NT2/D1 (cell line): ENCODE measurements around the gene RTF1.

Source experiments
- DNase-seq: peaks from one replicate; pipeline ENCODE4 v3.0.0-alpha.2; 2011; ENCODE audit warnings: low read depth, low spot score
- H3K27me3 ChIP-seq: 2 replicates; pipeline ENCODE4 v1.6.0; 2011; ENCODE audit warnings: mild to moderate bottlenecking; ENCODE audit not compliant: insufficient read length, insufficient read depth
- H3K36me3 ChIP-seq: 2 replicates; pipeline ENCODE4 v1.6.1; 2011; ENCODE audit warnings: mild to moderate bottlenecking, low read length, mixed read lengths; ENCODE audit not compliant: insufficient read depth, insufficient read length
- H3K4me1 ChIP-seq: 2 replicates; pipeline ENCODE4 v1.5.1; 2011; ENCODE audit not compliant: insufficient read depth, insufficient read length
- H3K4me3 ChIP-seq: 2 replicates; pipeline ENCODE4 v1.5.1; 2011; ENCODE audit warnings: low read depth; ENCODE audit not compliant: insufficient read length
- H3K9ac ChIP-seq: 2 replicates; pipeline ENCODE4 v1.6.0; 2011; ENCODE audit warnings: low read depth; ENCODE audit not compliant: insufficient read length
- H3K9me3 ChIP-seq: 2 replicates; pipeline ENCODE4 v1.5.1; 2011; ENCODE audit warnings: mild to moderate bottlenecking, low read length; ENCODE audit not compliant: insufficient read depth
- SUZ12 ChIP-seq: IDR thresholded peaks from 2 replicates; pipeline ENCODE4 v1.6.1; 2011; ENCODE audit not compliant: insufficient read length, insufficient read depth; ENCODE audit errors: extremely low read depth
- YY1 ChIP-seq: IDR thresholded peaks from 2 replicates; pipeline ENCODE4 v1.6.1; 2011; ENCODE audit not compliant: insufficient read length, insufficient read depth
- ZNF274 ChIP-seq: IDR thresholded peaks from 2 replicates; pipeline ENCODE4 v1.6.1; 2011; ENCODE audit warnings: mild to moderate bottlenecking, low read depth, low read length

RTF1 gene

GRCh38 chr15:41396111-41396510 lies 20.8 kb upstream of the RTF1 start:
- Histone ChIP-seq H3K4me1 (no peaks in the 10 kb centered on the region), H3K9ac (no peak overlapping the region), H3K9me3 (no peaks in the 10 kb centered on the region), H3K4me3 (no peak overlapping the region), H3K27me3 (no peaks in the 10 kb centered on the region), H3K36me3 (peaks cover 26% of the 10 kb centered on the region)
- no peak for TF ChIP-seq SUZ12
- no peak for TF ChIP-seq ZNF274
- DNase-seq: no peak

DNA sequence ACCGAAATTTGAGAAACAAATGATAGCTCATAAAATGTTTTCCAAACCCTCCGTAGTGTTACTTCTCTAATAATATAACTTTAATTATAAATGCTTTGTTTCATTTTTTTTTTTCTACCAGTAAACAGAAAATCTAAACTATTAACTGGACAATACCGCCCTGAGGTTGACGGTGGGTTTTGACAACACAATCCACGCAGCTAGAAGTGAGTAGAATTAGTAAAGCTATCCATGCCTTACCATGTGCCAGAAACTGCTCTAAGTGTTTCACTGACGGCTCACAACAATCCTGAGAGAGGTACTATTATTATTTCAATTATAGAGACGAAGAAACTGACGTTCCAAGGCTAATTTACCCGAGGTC lies 15.0 kb upstream of the RTF1 start:
- H3K9me3 ChIP-seq: no peaks in the 10 kb centered on the region
- H3K36me3 ChIP-seq: peaks cover 1% of the 10 kb centered on the region
- peak overlapping the region; percentile 78 for H3K4me3 ChIP-seq
- TF ChIP-seq SUZ12 (no peak), YY1 (no peak), ZNF274 (no peak)
- peak overlapping the region; percentile 81 for H3K9ac ChIP-seq
- H3K27me3 ChIP-seq: no peaks in the 10 kb centered on the region
- no peaks in the 10 kb centered on the region for H3K4me1 ChIP-seq
- no peak for DNase-seq

- TF ChIP-seq YY1: no peak
- no peak for TF ChIP-seq ZNF274
- no peak for TF ChIP-seq SUZ12
- DNase-seq: no peak
- Histone ChIP-seq H3K9me3 (no peaks in the 10 kb centered on the region), H3K36me3 (no peaks in the 10 kb centered on the region), H3K4me3 (no peak overlapping the region), H3K27me3 (no peaks in the 10 kb centered on the region), H3K9ac (no peak overlapping the region), H3K4me1 (no peaks in the 10 kb centered on the region)
Observed at GRCh38 chr15:41407341-41407740, 9.6 kb upstream of the RTF1 start.

- no peak for DNase-seq
- TF ChIP-seq SUZ12: no peak
- TF ChIP-seq ZNF274: no peak
- TF ChIP-seq YY1: no peak
Observed at GRCh38 chr15:41408234-41408641, 8.7 kb upstream of the RTF1 start.

GRCh38 chr15:41411031-41411430 lies 5.9 kb upstream of the RTF1 start:
- H3K27me3 ChIP-seq: no peaks in the 10 kb centered on the region
- H3K9me3 ChIP-seq: no peaks in the 10 kb centered on the region
- no peak for DNase-seq
- no peak overlapping the region for H3K9ac ChIP-seq
- no peaks in the 10 kb centered on the region for H3K4me1 ChIP-seq
- H3K4me3 ChIP-seq: no peak overlapping the region
- H3K36me3 ChIP-seq: no peaks in the 10 kb centered on the region
- TF ChIP-seq SUZ12 (no peak), ZNF274 (no peak), YY1 (no peak)

More at GRCh38 chr15:41408234-41408641, 8.7 kb upstream of the RTF1 start:
- no peaks in the 10 kb centered on the region for H3K9me3 ChIP-seq
- no peaks in the 10 kb centered on the region for H3K4me1 ChIP-seq
- no peaks in the 10 kb centered on the region for H3K27me3 ChIP-seq
- H3K9ac ChIP-seq: no peak overlapping the region
- no peak overlapping the region for H3K4me3 ChIP-seq
- H3K36me3 ChIP-seq: no peaks in the 10 kb centered on the region

- Histone ChIP-seq H3K9me3 (no peaks in the 10 kb centered on the region), H3K4me3 (no peak overlapping the region), H3K27me3 (no peaks in the 10 kb centered on the region), H3K4me1 (no peaks in the 10 kb centered on the region), H3K36me3 (no peaks in the 10 kb centered on the region), H3K9ac (no peak overlapping the region)
- DNase-seq: no peak
- TF ChIP-seq SUZ12: no peak
- no peak for TF ChIP-seq YY1
- no peak for TF ChIP-seq ZNF274
Observed at GRCh38 chr15:41411441-41411840, 5.5 kb upstream of the RTF1 start.

DNA sequence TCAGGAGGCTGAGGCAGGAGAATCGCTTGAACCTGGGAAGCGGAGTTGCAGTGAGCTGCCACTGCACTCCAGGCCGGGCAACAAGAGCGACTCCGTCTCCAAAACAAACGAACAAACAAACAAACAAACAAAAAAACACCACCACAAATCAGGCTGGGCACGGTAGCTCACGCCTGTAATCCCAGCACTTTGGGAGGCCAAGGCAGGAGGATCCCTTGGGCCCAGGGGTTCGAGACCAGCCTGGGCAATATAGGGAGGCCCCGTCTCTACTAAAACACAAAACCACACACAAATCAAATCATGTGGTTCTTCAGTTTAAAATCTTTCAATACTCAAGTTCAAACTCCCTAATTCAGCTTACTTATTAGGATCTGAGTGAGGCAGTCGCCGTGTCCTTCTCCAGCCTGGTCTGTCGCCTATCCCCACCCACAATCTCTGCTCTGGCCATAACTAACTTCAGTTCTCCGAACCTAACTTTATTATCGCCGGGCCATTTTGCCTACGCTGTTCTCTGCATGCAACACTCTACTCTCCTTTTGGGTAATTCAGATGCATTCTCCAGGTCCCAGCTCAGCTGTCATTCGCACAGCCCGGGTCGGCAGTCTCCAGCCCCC lies 660 bp upstream of the RTF1 start:
- no peak for TF ChIP-seq ZNF274
- TF ChIP-seq SUZ12: no peak
- no peak for DNase-seq
- Histone ChIP-seq H3K9ac (peak overlapping the region; percentile 90), H3K4me3 (peak overlapping the region; percentile 83), H3K36me3 (no peaks in the 10 kb centered on the region), H3K9me3 (no peaks in the 10 kb centered on the region), H3K4me1 (no peaks in the 10 kb centered on the region), H3K27me3 (no peaks in the 10 kb centered on the region)
